HG02610 (cell line): ENCODE data around the gene AMACR.
"Not testable (repeated sequence)": the region's sequence is repeated elsewhere in the genome, so short reads cannot be mapped to it uniquely, and the experiment has no call there.

Source experiments
- ATAC-seq: cut with Tn5 transposase; IDR thresholded peaks from one replicate; pipeline ENCODE4 v1.9.1; 2021; ENCODE audit warnings: mild to moderate bottlenecking, moderate library complexity; ENCODE audit not compliant: unreplicated experiment

Gene AMACR

GRCh38 chr5:33973271-33973670, 34.6 kb downstream of the AMACR start:
- ATAC-seq = peak; percentile 75

DNA sequence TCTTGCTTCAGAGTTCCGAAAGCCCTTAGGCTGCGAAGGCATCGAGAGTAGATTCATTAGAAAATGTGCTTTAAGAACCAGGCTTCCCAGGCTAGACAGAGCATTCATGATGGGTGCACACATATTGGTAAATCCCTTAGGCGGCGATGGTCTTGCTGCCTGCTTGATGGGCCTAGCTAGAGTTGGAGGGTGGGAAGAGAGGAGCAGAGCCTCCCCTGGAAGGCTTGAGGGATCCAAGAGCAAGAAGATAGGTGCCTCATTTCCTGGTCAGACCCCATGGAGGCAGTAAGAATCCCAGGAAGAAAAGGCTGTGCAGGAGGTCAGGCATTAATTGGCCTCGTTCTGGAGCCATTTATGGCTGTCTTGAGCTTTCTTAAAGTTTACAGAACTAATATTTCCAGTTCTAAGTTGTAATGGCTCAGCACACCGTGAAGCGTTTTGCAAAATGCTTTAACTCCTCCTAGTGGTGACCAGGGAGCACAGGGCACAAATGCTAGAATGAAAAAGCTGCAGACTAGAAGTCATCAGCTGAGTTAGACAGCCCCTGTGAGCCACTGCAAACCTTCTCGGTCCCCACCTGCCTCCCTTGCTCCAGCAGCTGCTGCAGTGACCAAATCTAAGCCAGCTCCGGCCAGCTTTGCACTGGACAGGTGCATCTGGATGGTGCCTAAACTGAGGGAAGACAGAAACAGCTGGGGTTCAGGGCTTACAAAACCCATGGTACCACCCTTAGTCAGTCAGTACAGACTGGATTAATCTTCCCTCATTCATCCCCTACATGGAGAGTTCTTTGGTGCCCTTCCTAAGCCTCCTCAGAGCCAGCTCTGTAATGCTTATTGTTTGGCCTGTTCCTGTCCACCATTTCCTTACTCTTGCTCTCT, 38.0 kb downstream of the AMACR start:
- ATAC-seq = peak; percentile 74

DNA sequence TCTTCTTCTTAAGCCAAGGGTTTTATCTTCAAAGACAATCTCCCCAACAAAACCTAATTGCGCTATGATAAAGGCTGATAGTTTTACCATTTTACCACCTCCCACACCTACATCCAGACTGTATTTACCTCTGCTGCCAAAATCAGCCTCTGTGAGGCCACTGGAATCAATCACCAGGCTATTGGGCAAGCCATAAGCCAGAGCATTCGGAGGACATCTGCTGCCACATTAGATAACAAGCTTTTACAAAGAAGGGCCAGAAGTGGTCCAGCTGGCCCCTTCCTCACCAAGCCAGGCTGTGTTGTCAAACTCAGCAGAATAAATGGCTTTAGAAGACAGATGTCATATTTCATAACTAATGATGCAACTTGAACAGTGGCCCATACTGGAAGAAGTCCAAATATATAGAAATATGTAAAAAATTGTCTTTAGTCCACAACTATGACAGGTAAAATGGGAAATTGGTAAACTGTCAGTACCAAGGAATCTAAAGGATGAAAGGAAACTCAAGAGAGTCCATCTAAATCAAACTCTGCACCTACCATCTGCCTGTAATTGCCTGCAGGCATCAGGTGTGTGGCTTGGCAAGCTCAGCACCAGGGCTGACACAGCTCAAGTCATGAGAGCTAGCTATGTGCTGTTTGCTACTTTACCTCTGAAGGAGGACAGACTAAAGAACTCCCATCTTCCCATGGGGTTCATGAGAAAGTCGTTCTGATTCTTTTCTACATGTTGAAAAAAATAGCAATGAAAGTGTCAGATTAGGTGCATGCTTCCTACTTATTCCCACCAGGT, 39.4 kb downstream of the AMACR start:
- ATAC-seq = no peak

DNA sequence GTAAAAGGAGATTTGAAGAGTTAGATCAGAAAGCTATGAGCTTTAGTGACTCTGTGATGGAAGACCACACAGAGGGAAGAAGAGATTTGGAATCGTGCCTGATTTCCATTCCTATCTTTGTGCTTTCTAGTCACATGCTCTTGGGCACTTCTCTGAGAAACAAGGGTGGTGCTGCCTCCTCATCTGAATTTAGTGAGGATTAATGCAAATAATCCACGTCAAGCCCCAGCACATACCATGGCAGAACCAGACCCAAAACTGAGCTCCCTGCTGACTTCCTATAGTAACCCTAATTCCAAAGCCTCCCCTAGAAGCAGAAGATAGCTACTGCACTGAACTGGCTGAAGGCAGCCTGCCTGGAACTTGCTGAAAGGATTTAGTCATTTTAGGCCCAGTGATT, 41.0 kb downstream of the AMACR start:
- no peak for ATAC-seq

DNA sequence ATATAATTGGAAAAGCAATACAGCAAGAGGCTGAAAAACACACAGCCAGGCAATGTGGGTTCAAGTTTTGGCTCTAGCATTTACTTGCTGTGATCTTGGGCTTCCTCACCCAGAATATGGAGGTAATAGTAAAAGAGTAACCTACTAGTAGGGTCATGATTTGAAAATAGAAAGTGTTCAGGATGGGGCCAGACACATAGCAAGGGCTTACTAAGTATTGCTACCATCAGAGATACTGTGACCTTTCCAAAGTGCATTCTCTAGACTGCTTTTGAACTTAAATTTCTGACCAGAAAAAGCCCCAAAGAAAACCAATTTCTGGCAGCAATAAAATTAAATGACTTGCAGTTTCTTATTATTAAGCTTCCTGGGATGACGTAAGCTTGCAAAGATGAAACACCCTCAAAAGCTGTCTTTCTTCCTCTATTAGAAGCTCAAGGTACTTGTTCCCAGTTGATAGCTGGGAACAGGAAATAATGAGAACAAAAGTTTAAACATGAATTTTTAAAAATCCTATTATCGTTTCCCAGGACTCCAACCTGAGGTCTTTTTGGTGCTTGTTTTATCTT, 43.6 kb downstream of the AMACR start:
- ATAC-seq = no peak

DNA sequence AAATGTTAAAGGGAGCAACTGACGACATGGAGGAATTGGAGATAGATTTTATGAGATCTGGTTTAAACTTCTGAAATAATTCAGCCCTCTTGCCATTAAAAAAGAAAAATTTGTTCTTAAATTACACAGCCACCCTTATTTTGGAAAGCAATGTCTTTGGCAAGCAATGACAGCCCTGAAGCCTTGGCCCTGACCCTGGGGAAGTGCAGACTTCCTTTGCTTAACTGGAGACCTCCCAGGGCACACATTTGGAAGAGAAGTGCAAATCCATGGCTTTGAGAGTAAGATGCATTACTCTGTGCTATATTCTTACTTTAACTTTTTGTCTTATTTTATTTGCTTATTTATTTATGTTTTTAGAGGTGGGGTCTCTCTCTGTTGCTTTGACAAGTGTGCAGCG, 49.7 kb downstream of the AMACR start:
- ATAC-seq = no peak

- ATAC-seq = no peak
Observed at GRCh38 chr5:33957577-33958150, 50.2 kb downstream of the AMACR start.

- not testable (repeated sequence) for ATAC-seq
Observed at GRCh38 chr5:33952175-33952574, 55.7 kb downstream of the AMACR start.

- ATAC-seq = no peak
Observed at GRCh38 chr5:33944543-33945132, 63.2 kb downstream of the AMACR start.

DNA sequence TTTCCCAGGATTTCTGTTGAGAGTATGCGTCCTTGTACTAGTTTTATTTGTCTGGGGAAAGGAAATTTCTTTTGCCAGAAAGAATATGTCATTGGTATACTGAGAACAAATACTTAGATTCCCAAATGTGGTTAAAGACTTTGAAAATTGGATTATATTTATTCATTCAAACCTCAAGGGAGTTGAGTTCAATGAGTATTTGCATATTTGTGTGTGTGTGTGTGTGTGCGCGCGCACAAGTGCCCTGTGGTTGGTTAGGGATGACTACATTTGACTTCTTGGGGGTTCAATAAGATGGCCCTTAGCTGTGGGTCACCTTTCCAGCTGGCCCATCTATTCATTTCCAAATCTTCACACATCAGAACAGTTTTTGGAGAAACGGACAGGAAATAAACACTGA, 66.8 kb downstream of the AMACR start:
- ATAC-seq = no peak

GRCh38 chr5:33939556-33940262, 68.1 kb downstream of the AMACR start:
- no peak for ATAC-seq

DNA sequence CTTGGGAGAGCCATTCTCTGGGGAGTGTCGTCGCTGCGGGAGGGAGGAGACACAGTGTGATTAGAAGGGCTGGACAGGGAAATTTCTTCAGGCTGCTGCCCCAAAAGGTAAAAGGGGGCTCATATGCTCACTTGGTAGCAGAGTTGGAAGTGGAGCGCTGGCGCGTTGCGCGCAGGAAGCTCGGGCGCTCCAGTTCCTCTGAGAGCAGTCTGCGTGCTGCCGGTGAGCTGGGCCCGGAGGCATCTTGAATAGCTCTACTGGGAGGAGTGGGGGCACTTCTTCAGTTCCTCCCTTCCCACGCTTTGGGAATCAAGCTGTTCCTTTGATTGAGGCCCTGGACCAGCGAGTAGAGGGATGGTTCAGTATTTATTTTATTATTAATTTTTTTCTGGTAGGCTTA, 69.0 kb downstream of the AMACR start:
- no peak for ATAC-seq

GRCh38 chr5:33938507-33938796, 69.4 kb downstream of the AMACR start:
- no peak for ATAC-seq

DNA sequence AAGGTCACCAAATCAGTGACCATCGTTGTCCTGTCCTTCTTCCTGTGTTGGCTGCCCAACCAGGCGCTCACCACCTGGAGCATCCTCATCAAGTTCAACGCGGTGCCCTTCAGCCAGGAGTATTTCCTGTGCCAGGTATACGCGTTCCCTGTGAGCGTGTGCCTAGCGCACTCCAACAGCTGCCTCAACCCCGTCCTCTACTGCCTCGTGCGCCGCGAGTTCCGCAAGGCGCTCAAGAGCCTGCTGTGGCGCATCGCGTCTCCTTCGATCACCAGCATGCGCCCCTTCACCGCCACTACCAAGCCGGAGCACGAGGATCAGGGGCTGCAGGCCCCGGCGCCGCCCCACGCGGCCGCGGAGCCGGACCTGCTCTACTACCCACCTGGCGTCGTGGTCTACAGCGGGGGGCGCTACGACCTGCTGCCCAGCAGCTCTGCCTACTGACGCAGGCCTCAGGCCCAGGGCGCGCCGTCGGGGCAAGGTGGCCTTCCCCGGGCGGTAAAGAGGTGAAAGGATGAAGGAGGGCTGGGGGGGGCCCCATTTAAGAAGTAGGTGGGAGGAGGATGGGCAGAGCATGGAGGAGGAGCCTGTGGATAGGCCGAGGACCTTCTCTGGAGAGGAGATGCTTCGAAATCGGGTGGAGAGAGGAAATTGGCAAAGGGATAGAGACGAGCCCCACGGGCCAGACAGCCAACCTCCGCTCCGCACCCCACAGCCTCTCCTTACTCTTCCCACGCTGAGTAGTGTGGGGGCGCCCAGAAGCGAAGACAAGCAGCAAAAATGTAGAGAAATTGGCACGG, 69.9 kb downstream of the AMACR start:
- ATAC-seq = no peak

DNA sequence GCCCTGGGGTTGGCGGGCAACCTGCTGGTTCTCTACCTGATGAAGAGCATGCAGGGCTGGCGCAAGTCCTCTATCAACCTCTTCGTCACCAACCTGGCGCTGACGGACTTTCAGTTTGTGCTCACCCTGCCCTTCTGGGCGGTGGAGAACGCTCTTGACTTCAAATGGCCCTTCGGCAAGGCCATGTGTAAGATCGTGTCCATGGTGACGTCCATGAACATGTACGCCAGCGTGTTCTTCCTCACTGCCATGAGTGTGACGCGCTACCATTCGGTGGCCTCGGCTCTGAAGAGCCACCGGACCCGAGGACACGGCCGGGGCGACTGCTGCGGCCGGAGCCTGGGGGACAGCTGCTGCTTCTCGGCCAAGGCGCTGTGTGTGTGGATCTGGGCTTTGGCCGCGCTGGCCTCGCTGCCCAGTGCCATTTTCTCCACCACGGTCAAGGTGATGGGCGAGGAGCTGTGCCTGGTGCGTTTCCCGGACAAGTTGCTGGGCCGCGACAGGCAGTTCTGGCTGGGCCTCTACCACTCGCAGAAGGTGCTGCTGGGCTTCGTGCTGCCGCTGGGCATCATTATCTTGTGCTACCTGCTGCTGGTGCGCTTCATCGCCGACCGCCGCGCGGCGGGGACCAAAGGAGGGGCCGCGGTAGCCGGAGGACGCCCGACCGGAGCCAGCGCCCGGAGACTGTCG, 70.7 kb downstream of the AMACR start:
- no peak for ATAC-seq

DNA sequence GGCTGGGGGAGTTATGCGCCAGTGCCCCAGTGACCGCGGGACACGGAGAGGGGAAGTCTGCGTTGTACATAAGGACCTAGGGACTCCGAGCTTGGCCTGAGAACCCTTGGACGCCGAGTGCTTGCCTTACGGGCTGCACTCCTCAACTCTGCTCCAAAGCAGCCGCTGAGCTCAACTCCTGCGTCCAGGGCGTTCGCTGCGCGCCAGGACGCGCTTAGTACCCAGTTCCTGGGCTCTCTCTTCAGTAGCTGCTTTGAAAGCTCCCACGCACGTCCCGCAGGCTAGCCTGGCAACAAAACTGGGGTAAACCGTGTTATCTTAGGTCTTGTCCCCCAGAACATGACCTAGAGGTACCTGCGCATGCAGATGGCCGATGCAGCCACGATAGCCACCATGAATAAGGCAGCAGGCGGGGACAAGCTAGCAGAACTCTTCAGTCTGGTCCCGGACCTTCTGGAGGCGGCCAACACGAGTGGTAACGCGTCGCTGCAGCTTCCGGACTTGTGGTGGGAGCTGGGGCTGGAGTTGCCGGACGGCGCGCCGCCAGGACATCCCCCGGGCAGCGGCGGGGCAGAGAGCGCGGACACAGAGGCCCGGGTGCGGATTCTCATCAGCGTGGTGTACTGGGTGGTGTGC, 71.4 kb downstream of the AMACR start, which contains the start of gene RXFP3:
Gene RXFP3 (plus strand): TSS at position 6 of the 636 bp plus-strand sequence. CDS start 355 bp downstream, at position 361.
- no peak for ATAC-seq
